ENCODE results near the gene POC5.

The POC5 gene

DNA sequence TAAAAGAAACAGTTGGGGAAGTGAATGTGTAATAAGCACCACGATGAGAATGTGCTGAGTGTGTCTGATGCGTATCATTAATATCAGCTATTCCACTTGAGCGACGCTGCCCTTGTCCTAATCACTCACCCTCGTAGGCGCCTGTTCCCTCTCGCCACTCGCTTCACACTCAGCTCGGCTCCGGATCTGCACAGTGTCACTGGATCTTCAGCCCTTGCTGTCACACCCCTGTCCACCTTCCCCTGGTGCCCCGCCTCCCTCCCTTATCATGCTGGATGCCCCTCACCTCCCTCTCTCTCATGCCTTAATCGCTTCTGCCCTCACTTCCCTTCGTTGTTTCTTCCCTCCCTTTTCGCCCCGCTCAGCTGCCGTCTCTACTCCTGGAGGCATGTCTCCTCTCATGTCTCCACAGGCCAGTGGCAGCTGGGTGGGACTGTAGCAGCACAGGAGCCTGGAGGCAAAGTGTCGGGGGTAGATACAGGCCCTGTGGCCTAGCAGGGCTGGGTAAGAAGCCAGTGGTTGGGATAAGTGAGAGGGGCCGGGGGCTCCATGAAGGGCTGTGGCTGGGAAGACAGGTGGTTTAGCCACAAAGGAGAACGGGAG is 62.4 kb downstream of the POC5 start:
- H3K4me3 ChIP-seq (ENCODE audit: low read depth, low read length), result no peak overlapping the region
- TF ChIP-seq POLR2A (IDR thresholded peaks at IDR 0.05; ENCODE audit: extremely low read depth, insufficient read length) (no peak), MYC (IDR thresholded peaks at IDR 0.05; ENCODE audit: low read depth, low read length) (no peak), MAX (IDR thresholded peaks at IDR 0.05; ENCODE audit: low read depth, low read length) (no peak)
- TF ChIP-seq, protein P1, sequence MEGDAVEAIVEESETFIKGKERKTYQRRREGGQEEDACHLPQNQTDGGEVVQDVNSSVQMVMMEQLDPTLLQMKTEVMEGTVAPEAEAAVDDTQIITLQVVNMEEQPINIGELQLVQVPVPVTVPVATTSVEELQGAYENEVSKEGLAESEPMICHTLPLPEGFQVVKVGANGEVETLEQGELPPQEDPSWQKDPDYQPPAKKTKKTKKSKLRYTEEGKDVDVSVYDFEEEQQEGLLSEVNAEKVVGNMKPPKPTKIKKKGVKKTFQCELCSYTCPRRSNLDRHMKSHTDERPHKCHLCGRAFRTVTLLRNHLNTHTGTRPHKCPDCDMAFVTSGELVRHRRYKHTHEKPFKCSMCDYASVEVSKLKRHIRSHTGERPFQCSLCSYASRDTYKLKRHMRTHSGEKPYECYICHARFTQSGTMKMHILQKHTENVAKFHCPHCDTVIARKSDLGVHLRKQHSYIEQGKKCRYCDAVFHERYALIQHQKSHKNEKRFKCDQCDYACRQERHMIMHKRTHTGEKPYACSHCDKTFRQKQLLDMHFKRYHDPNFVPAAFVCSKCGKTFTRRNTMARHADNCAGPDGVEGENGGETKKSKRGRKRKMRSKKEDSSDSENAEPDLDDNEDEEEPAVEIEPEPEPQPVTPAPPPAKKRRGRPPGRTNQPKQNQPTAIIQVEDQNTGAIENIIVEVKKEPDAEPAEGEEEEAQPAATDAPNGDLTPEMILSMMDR (IDR thresholded peaks at IDR 0.05; ENCODE audit: low read depth, low read length), result no peak
- no peak for DNase-seq (ENCODE audit: low read depth)

- no peak for DNase-seq (ENCODE audit: low read depth)
- H3K4me3 ChIP-seq (ENCODE audit: low read depth, low read length), result no peak overlapping the region
- no peak for TF ChIP-seq MYC (IDR thresholded peaks at IDR 0.05; ENCODE audit: low read depth, low read length)
- no peak for TF ChIP-seq POLR2A (IDR thresholded peaks at IDR 0.05; ENCODE audit: extremely low read depth, insufficient read length)
Measured at GRCh38 chr5:75653521-75653920, 63.7 kb downstream of the POC5 start.

DNA sequence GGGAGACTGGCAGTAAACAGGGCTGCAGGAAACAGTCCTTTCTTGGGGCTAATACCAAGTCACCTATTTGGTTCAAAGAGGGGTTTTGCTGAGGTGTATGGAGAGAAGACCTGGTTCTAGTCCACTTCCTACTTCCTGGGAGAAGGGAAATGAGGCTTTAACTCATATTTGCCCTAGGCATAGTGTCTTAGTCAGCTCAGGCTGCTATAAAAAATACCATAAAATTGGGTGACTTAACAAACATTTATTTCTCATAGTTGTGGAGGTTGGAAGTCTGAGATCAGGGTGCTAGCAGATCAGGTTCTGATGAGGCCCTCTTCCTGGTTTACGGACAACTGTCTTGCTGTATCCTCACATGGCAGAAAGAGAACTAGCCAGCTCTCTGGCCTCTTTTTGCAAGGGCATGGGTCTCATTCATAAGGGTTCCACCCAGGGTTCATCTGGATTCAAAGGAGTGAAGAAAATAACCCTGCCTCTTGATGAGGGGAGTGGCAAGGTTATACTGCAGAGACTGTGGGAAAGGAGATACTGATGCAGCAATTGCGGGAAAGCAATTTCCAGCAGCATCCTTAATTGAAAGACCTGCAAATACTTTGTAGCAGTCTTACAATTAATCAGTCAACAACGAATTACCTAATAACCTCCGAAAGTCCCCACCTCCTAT is 65.5 kb downstream of the POC5 start:
- H3K4me3 ChIP-seq (ENCODE audit: low read depth, low read length), result no peak overlapping the region
- TF ChIP-seq, protein P1 (IDR thresholded peaks at IDR 0.05; ENCODE audit: low read depth, low read length), result no peak
- TF ChIP-seq POLR2A (IDR thresholded peaks at IDR 0.05; ENCODE audit: extremely low read depth, insufficient read length) (no peak), MAX (IDR thresholded peaks at IDR 0.05; ENCODE audit: low read depth, low read length) (no peak), MYC (IDR thresholded peaks at IDR 0.05; ENCODE audit: low read depth, low read length) (no peak)
- no peak for DNase-seq (ENCODE audit: low read depth)

DNA sequence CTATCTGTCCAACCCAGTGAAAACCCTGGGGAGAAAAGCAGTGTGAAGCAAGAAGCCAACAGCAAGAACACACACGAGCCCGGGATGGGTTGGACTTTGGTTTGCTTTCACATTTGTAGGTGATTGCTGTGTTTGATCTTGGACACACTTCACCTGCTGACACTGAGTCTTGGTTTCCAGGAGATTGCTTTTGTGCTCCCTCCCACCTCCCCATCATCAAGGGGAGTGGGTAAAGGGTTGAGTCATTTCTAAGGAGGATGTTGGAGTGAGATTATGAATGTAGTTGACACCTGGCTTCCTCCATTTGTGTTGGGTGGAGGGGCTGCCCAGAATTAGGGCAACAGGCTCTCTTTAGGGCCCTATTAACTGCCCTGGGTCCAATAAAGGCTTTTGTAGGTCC is 68.5 kb downstream of the POC5 start:
- TF ChIP-seq MAX (IDR thresholded peaks at IDR 0.05; ENCODE audit: low read depth, low read length), result no peak
- TF ChIP-seq MYC (IDR thresholded peaks at IDR 0.05; ENCODE audit: low read depth, low read length), result no peak
- TF ChIP-seq, protein P1 (IDR thresholded peaks at IDR 0.05; ENCODE audit: low read depth, low read length), result no peak
- no peak for TF ChIP-seq POLR2A (IDR thresholded peaks at IDR 0.05; ENCODE audit: extremely low read depth, insufficient read length)
- DNase-seq (ENCODE audit: low read depth), result no peak
- no peak overlapping the region for H3K4me3 ChIP-seq (ENCODE audit: low read depth, low read length)

- TF ChIP-seq POLR2A (IDR thresholded peaks at IDR 0.05; ENCODE audit: extremely low read depth, insufficient read length), result no peak
- no peak for TF ChIP-seq MYC (IDR thresholded peaks at IDR 0.05; ENCODE audit: low read depth, low read length)
- TF ChIP-seq, protein P1 (IDR thresholded peaks at IDR 0.05; ENCODE audit: low read depth, low read length), result no peak
- TF ChIP-seq MAX (IDR thresholded peaks at IDR 0.05; ENCODE audit: low read depth, low read length), result no peak
- H3K4me3 ChIP-seq (ENCODE audit: low read depth, low read length), result no peak overlapping the region
- no peak for DNase-seq (ENCODE audit: low read depth)
Measured at GRCh38 chr5:75640826-75641225, 76.4 kb downstream of the POC5 start.

GRCh38 chr5:75640395-75640794 is 76.8 kb downstream of the POC5 start:
- TF ChIP-seq MYC (IDR thresholded peaks at IDR 0.05; ENCODE audit: low read depth, low read length) (no peak), MAX (IDR thresholded peaks at IDR 0.05; ENCODE audit: low read depth, low read length) (no peak)
- TF ChIP-seq, protein P1 (IDR thresholded peaks at IDR 0.05; ENCODE audit: low read depth, low read length), result no peak
- no peak overlapping the region for H3K4me3 ChIP-seq (ENCODE audit: low read depth, low read length)
- no peak for DNase-seq (ENCODE audit: low read depth)

Measured in NB4 (cell line).